Vagina (tissue), 2 donors: ENCODE data around the gene ATP13A2. TPM values are rescaled to one million over a fixed set of nuclear protein-coding genes. Genes with fewer than 3 reads are reported as not detected.

Source experiments
- DNase-seq, 2 donors: peaks; one replicate each; pipeline ENCODE4 v3.0.0-alpha.2; 2017; ENCODE audit errors: extremely low spot score in 2 of 2
- H3K27ac ChIP-seq: fragments of 200-600 bp; sonication (generic); one replicate; pipeline ENCODE4 v1.5.1; 2019
- H3K27me3 ChIP-seq: fragments of 200-600 bp; sonication (generic); one replicate; pipeline ENCODE4 v1.5.1; 2019
- H3K36me3 ChIP-seq, 2 donors: fragments of 200-600 bp; sonication (generic); one replicate each; pipeline ENCODE4 v1.5.1; 2017 to 2019
- H3K4me1 ChIP-seq: fragments of 200-600 bp; sonication (generic); one replicate; pipeline ENCODE4 v1.5.1; 2019
- H3K4me3 ChIP-seq, 2 donors: fragments of 200-600 bp; sonication (generic); 1 replicate in 1 of 2; 2 replicates in 1 of 2; pipeline ENCODE4 v1.5.1; 2016 to 2019
- H3K9me3 ChIP-seq: fragments of 200-600 bp; sonication (generic); one replicate; pipeline ENCODE4 v1.5.1; 2019
- POLR2A ChIP-seq, 2 donors: fragments of 450-650 bp; IDR thresholded peaks; one replicate each; pipeline ENCODE4 v1.6.1; 2017; ENCODE audit warnings: antibody characterized with exemption in 2 of 2, mild to moderate bottlenecking in 2 of 2, moderate library complexity in 2 of 2
- POLR2AphosphoS5 ChIP-seq, 2 donors: sonication (generic); formaldehyde crosslinking; IDR thresholded peaks; one replicate each; pipeline ENCODE4 v1.9.0; 2017; ENCODE audit warnings: antibody characterized with exemption in 2 of 2, mild to moderate bottlenecking in 2 of 2, low read depth in 1 of 2; ENCODE audit not compliant: insufficient read depth in 1 of 2
- intact Hi-C: fragments of 100-400 bp; cut with DNase I; formaldehyde crosslinking; loops from one replicate; pipeline ENCODE4 v1.15.1; 2023
- total RNA-seq: library from RNA; depleted of rRNA; stranded (reverse); fragments of >200 nt; gene quantifications from one replicate; pipeline ENCODE4 v1.2.3, GENCODE V29; 2016
- TF ChIP-seq, protein P1 (sequence below), 3 experiments: fragments of 450-650 bp in 2 of 3; fragments of 200-600 bp in 1 of 3; sonication (generic) in 1 of 3; IDR thresholded peaks; one replicate each; pipeline ENCODE4 v1.5.1; 2017 to 2019; ENCODE audit warnings: antibody characterized with exemption in 3 of 3, mild to moderate bottlenecking in 2 of 3, moderate library complexity in 2 of 3

The ATP13A2 gene
- total RNA-seq, 1 donor from 2014 or later = 31.7 TPM

DNA sequence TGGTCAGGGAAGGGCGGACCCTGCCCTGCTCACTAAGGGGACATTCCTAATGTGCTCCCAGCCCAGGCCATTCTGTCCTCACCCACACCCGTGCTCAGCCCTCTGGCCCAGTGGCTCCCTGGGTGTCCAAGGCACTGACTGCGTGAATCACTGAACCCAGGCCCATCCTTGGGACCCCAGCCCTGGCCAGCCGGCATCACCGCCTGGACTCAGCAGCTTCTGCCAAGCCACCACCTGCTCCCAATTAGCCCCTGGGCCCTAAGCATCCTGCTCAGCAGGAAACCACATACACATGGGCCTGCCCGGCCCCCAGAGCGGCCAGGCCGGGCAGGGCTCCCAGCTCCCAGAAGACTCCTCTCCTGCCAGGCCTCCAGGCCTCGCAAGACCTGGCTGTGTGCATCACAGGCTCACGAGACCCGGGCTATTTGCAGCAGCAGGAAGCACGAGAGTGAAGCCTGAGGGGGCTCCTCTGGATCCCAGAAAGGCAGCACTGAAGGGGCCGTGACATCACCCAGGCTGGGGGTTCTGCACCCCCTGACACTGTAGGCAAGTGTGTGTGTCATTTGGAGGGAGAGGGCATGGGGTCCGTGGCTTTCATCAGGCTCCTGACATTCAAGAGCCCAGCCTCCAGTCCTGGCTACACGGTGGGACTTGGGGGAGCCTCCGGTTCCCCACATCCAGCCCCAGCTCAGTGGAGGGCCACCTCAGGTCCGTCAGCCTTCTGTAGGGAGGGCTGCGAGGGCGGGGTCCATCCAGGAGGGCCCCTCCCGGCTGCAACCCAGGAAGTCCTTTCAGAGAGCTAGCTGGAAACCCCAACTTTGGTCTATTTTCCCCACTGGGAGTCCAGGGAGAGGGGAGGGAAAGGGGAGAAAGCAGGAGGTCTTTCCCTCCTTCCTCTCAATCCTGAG lies 32.9 kb downstream of the ATP13A2 start:
- DNase-seq = no peak
- H3K4me3 ChIP-seq = peak overlapping the region; percentile 51 to 57
- intact Hi-C loops = no loop called here
- TF ChIP-seq POLR2A (IDR thresholded peaks at IDR 0.05) (peak in 1 of 2 donors; percentile 74), POLR2AphosphoS5 (IDR thresholded peaks at IDR 0.05; ENCODE audit: insufficient read depth in 1 of 2, low read depth in 1 of 2) (peak; percentile 24 to 93)
- TF ChIP-seq, protein P1, sequence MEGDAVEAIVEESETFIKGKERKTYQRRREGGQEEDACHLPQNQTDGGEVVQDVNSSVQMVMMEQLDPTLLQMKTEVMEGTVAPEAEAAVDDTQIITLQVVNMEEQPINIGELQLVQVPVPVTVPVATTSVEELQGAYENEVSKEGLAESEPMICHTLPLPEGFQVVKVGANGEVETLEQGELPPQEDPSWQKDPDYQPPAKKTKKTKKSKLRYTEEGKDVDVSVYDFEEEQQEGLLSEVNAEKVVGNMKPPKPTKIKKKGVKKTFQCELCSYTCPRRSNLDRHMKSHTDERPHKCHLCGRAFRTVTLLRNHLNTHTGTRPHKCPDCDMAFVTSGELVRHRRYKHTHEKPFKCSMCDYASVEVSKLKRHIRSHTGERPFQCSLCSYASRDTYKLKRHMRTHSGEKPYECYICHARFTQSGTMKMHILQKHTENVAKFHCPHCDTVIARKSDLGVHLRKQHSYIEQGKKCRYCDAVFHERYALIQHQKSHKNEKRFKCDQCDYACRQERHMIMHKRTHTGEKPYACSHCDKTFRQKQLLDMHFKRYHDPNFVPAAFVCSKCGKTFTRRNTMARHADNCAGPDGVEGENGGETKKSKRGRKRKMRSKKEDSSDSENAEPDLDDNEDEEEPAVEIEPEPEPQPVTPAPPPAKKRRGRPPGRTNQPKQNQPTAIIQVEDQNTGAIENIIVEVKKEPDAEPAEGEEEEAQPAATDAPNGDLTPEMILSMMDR (IDR thresholded peaks at IDR 0.05) = no peak
- no peaks in the 10 kb centered on the region for H3K9me3 ChIP-seq
- H3K4me1 ChIP-seq = peaks cover 43% of the 10 kb centered on the region
- no peaks in the 10 kb centered on the region for H3K36me3 ChIP-seq
- H3K27ac ChIP-seq = peak overlapping the region; percentile 88
- H3K27me3 ChIP-seq = no peaks in the 10 kb centered on the region

DNA sequence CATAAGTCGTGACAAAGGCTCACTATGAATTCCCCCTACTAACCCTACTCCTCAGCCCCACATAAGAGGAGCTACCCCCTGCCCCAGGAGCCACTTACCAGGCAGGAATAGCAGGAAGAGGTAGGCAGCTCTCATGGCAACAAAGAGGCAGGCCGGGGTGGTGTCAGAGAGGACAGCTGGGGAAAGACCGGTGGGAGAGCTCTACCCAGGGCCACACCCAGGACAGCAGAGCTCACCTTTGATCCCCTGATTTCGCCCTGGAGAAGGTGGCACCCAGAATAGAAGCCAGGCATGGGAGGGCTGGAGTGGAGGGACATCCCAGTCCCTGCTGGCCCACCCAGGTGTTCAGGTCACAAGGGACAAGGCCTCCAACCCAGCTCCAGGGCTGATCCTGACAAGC lies 33.6 kb downstream of the ATP13A2 start:
- H3K4me3 ChIP-seq = peak overlapping the region in 1 of 2 donors; percentile 51
- TF ChIP-seq POLR2AphosphoS5 (IDR thresholded peaks at IDR 0.05; ENCODE audit: insufficient read depth in 1 of 2, low read depth in 1 of 2) (no peak), POLR2A (IDR thresholded peaks at IDR 0.05) (no peak)
- TF ChIP-seq, protein P1 (IDR thresholded peaks at IDR 0.05) = no peak
- no peak for DNase-seq
- intact Hi-C loops = no loop called here
- peak overlapping the region; percentile 88 for H3K27ac ChIP-seq
- no peaks in the 10 kb centered on the region for H3K9me3 ChIP-seq
- H3K36me3 ChIP-seq = no peaks in the 10 kb centered on the region
- H3K4me1 ChIP-seq = peaks cover 43% of the 10 kb centered on the region
- no peaks in the 10 kb centered on the region for H3K27me3 ChIP-seq

DNA sequence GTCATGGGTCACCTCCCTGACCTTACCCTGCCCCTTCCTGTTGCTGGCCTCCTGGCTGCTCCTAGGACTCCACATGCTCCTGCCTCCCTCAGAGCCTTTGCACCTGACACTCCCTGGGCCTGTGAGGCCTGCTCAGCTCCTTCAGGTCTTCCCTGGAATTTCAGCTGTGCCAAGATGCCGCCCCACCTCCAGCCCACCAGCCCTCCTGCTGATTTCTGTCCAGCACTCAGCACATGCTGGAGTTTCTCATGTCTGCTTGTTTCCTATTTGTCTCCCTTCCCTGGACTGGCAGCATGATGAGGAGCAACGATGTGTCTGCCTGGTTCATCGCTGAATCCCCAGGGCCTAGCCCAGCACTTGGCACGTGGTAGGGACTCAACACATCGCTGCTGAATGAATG lies 34.4 kb downstream of the ATP13A2 start:
- Histone ChIP-seq H3K27ac (peak overlapping the region; percentile 42), H3K9me3 (no peaks in the 10 kb centered on the region), H3K4me1 (peaks cover 43% of the 10 kb centered on the region), H3K36me3 (no peaks in the 10 kb centered on the region), H3K27me3 (no peaks in the 10 kb centered on the region), H3K4me3 (no peak overlapping the region)
- DNase-seq = no peak
- TF ChIP-seq POLR2AphosphoS5 (IDR thresholded peaks at IDR 0.05; ENCODE audit: insufficient read depth in 1 of 2, low read depth in 1 of 2) = no peak
- no peak for TF ChIP-seq POLR2A (IDR thresholded peaks at IDR 0.05)
- TF ChIP-seq, protein P1 (IDR thresholded peaks at IDR 0.05) = no peak
- intact Hi-C loops = no loop called here

DNA sequence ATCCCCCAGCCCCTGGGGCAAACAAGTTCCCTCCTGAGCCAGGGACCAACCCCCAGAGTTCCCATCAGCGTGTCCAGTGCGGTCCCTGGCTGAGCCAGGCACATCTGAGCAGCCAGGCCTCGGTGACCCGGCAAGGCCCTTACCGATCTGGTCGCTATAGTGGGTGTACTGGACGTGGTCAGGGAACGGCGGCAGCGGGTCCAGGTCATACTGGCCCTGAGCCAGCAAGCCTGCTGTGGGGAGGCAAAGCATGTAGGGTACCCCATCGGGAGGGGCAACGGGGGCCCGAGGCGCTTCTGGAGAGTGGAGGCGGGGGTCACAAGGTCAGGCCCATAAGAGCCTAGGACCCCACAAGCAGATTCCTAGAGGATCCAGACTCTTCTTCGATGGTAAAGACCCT lies 34.8 kb downstream of the ATP13A2 start:
- Histone ChIP-seq H3K36me3 (no peaks in the 10 kb centered on the region), H3K27me3 (no peaks in the 10 kb centered on the region), H3K4me1 (peaks cover 45% of the 10 kb centered on the region), H3K9me3 (no peaks in the 10 kb centered on the region), H3K4me3 (no peak overlapping the region), H3K27ac (peak overlapping the region; percentile 42)
- DNase-seq = no peak
- intact Hi-C loops = no loop called here
- TF ChIP-seq, protein P1 (IDR thresholded peaks at IDR 0.05) = no peak
- TF ChIP-seq POLR2AphosphoS5 (IDR thresholded peaks at IDR 0.05; ENCODE audit: insufficient read depth in 1 of 2, low read depth in 1 of 2) (no peak), POLR2A (IDR thresholded peaks at IDR 0.05) (no peak)

DNA sequence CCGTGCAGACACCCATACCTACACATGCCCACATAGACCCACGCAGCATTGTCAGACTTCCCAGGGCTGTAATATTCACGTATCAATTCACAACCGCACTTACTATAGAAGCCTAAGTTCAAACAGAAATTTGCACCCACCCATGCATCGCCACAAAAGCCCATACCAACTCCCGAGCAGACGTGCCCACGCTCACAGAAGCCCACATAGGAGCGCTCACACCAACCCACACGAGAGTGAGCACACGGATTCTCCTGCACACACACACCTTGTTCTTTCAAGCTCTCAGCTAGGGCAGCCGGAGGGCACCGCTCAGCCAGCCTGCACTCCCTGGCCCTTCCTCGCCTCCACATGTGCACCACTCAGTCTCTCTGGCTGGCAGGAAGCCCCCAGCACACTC lies 35.9 kb downstream of the ATP13A2 start:
- TF ChIP-seq POLR2A (IDR thresholded peaks at IDR 0.05) = no peak

More for the DNA sequence above, 35.9 kb downstream of the ATP13A2 start:
- Histone ChIP-seq H3K27ac (no peak overlapping the region), H3K4me1 (peaks cover 50% of the 10 kb centered on the region), H3K27me3 (no peaks in the 10 kb centered on the region), H3K4me3 (no peak overlapping the region), H3K9me3 (no peaks in the 10 kb centered on the region), H3K36me3 (no peaks in the 10 kb centered on the region)
- DNase-seq = no peak
- intact Hi-C loops = no loop called here
